Neuron (in vitro differentiated cells): ENCODE data around the gene FAM83E.
A peak's percentile ranks its signal among the peaks of the same experiment; 100 is the strongest.

Source experiments
- H2AFZ ChIP-seq: one replicate; pipeline ENCODE4 v1.6.1; 2013; ENCODE audit warnings: low read depth, mild to moderate bottlenecking, inconsistent platforms, low read length, moderate library complexity
- H3K27me3 ChIP-seq: one replicate; pipeline ENCODE4 v1.6.1; 2013; ENCODE audit warnings: low read length; ENCODE audit not compliant: insufficient read depth
- H3K36me3 ChIP-seq: one replicate; pipeline ENCODE4 v1.6.1; 2013; ENCODE audit warnings: low read length; ENCODE audit not compliant: insufficient read depth
- H3K4me1 ChIP-seq: one replicate; pipeline ENCODE4 v1.6.1; 2013; ENCODE audit warnings: low read length; ENCODE audit not compliant: insufficient read depth
- H3K4me3 ChIP-seq: 2 replicates; pipeline ENCODE4 v1.5.1; 2013; ENCODE audit warnings: mild to moderate bottlenecking, low read length, moderate library complexity
- H3K9me3 ChIP-seq: one replicate; pipeline ENCODE4 v1.6.1; 2013; ENCODE audit warnings: low read length

The FAM83E gene

GRCh38 chr19:48618278-48618915 is 3.5 kb upstream of the FAM83E start:
- Histone ChIP-seq H3K36me3 (peaks cover 30% of the 10 kb centered on the region), H3K27me3 (no peaks in the 10 kb centered on the region), H3K4me3 (peak overlapping the region; percentile 96), H3K9me3 (no peaks in the 10 kb centered on the region), H2AFZ (no peak overlapping the region), H3K4me1 (peaks cover 30% of the 10 kb centered on the region)

DNA sequence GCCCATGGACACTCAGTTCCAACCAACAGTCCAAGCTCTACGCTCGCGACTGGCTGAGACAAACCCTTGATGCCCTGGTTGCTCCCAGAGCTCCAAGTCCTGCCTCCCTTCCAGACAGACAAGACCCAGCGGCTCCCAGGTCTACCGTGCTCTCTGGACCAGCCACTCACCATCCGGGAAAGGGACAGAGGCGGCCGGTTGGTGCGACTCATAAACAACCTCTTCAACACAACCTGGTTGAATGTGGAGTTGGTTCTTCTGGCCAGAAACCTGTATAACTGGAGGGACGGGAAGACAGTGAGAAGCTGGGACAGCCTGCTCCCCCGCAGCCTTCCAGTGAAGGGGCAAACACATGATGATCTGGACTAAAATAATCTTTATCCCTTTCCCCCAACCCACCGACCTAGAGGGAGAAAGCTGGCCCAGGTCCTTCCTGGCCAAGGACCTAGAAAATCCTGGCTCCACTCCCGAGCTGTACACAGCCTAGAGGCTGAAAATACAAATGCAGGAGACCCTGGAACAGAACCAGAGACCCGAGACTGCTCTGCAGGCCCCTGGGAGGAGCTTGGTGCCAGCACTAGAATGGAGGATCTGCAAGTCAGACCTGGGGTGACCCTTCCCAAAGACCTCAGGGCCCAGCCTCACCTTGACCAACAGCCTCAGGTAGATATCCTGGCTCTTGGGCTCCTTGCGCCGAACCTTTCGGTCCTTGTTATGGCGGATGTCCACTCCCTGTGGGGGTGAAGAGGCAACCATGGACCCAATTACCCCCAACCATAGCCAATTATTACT is 2.5 kb upstream of the FAM83E start:
- Histone ChIP-seq H3K4me1 (peaks cover 20% of the 10 kb centered on the region), H2AFZ (no peak overlapping the region), H3K9me3 (no peaks in the 10 kb centered on the region), H3K36me3 (peaks cover 30% of the 10 kb centered on the region), H3K27me3 (no peaks in the 10 kb centered on the region), H3K4me3 (peak overlapping the region; percentile 96)

GRCh38 chr19:48616491-48617056 is 1.7 kb upstream of the FAM83E start:
- H3K36me3 ChIP-seq, result peaks cover 30% of the 10 kb centered on the region
- no peaks in the 10 kb centered on the region for H3K27me3 ChIP-seq
- H3K4me1 ChIP-seq, result peaks cover 19% of the 10 kb centered on the region
- H3K4me3 ChIP-seq, result no peak overlapping the region
- no peak overlapping the region for H2AFZ ChIP-seq
- H3K9me3 ChIP-seq, result no peaks in the 10 kb centered on the region

GRCh38 chr19:48616041-48616436 is 1.2 kb upstream of the FAM83E start:
- H3K27me3 ChIP-seq, result no peaks in the 10 kb centered on the region
- H2AFZ ChIP-seq, result no peak overlapping the region
- peaks cover 19% of the 10 kb centered on the region for H3K4me1 ChIP-seq
- H3K9me3 ChIP-seq, result no peaks in the 10 kb centered on the region
- peaks cover 30% of the 10 kb centered on the region for H3K36me3 ChIP-seq
- H3K4me3 ChIP-seq, result no peak overlapping the region

GRCh38 chr19:48615231-48616040 is 560 bp upstream of the FAM83E start:
- H3K4me3 ChIP-seq, result no peak overlapping the region
- no peaks in the 10 kb centered on the region for H3K27me3 ChIP-seq
- H2AFZ ChIP-seq, result no peak overlapping the region
- H3K4me1 ChIP-seq, result peaks cover 19% of the 10 kb centered on the region
- H3K9me3 ChIP-seq, result no peaks in the 10 kb centered on the region
- H3K36me3 ChIP-seq, result peaks cover 30% of the 10 kb centered on the region

DNA sequence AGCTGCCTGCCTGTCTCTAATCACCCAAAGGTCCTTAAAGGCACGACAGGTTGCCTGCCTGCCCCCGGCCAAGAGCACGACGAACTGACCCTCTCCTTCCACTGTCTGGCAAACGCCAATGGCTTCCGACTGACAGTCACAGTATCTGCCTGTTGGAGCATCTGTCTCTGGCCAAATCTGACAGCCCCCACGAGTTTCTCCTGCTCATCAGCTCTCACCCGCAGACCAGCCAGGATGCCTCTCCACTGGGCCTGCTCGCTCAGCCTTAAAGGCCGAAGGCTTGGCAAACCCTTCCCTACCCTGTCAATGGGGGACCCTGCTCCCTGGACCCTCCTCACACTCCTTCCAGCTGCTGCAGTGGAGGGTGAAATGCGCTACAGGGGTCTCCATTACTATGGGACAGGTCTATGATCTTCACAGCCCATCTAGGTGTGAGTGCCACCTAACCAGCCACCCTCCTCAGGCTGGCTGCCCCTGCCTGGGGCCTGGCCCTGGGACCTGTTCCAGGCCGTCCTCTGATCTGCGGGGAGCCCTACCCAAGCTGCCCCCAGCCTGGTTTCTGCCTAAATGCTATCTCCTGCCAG is 932 bp downstream of the FAM83E start:
- Histone ChIP-seq H3K36me3 (peaks cover 30% of the 10 kb centered on the region), H3K4me3 (no peak overlapping the region), H3K4me1 (peaks cover 19% of the 10 kb centered on the region), H2AFZ (no peak overlapping the region), H3K9me3 (no peaks in the 10 kb centered on the region), H3K27me3 (no peaks in the 10 kb centered on the region)

DNA sequence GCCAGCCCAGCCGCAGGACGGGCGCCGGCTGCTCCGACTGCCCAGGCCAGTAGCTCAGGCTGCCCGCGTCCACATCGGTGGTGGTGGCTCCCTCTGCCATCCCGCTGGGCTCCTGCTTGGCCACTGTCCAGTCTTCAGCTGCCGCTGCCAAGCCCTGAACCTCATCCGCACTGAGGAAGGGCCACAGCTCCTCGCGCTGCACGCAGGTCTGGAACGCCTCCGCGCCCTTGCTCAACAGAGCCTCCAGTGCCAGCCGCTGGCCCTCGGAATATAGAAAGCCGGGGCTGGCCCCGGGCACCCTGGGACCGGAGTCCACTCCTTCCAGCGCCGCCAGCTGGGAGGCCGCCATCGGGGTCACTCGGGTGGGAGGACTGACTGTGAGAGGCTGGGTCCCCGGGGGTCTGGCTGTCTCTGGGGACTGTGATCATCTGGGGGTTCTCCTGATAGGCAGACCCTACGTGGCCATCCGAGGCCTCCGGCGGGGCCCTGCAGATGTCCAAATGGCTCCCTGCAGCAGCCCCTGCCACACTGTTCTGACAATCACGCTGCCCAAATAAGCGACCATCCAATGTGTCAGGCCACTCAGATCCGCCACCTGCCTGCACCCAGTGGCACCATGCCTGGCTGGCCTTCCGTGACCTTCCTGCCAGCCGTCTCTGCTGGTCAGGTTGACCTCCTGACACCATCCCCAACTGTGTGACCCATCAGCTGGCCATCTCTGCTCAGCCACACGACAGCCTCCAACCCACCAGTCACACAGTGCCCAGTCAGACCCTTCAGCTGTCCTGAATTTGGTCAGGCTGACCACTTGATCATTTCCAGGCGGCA is 1.6 kb downstream of the FAM83E start:
- Histone ChIP-seq H3K4me1 (peaks cover 18% of the 10 kb centered on the region), H2AFZ (no peak overlapping the region), H3K4me3 (no peak overlapping the region), H3K36me3 (peaks cover 30% of the 10 kb centered on the region), H3K27me3 (no peaks in the 10 kb centered on the region), H3K9me3 (no peaks in the 10 kb centered on the region)

DNA sequence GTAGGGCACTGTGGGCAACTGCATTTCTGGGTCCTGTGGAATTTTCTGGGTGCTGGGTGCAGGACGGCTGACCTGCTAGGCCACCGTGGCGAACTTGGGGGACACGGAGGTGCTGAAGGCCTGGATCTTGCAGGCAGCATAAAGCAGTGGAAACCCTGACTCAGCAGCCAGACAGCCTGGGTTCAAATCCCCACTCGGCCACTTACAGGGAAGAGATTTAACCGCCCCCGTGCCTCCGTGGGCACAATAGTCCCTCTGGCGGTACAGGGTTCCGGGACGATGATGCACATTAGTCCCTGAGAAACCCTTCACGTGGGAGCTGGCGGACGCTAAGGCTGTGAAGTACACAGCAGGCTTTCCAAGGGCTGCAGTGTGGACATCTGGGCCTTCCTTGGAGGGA is 3.0 kb downstream of the FAM83E start:
- Histone ChIP-seq H3K9me3 (no peaks in the 10 kb centered on the region), H3K4me1 (peaks cover 6% of the 10 kb centered on the region), H3K4me3 (no peak overlapping the region), H3K36me3 (peaks cover 19% of the 10 kb centered on the region), H2AFZ (no peak overlapping the region), H3K27me3 (no peaks in the 10 kb centered on the region)

- no peak overlapping the region for H2AFZ ChIP-seq
Measured at GRCh38 chr19:48609571-48610108, 5.2 kb downstream of the FAM83E start.

GRCh38 chr19:48608798-48609263 is 6.0 kb downstream of the FAM83E start:
- H3K36me3 ChIP-seq, result no peaks in the 10 kb centered on the region
- H2AFZ ChIP-seq, result no peak overlapping the region
- no peaks in the 10 kb centered on the region for H3K9me3 ChIP-seq
- H3K27me3 ChIP-seq, result no peaks in the 10 kb centered on the region
- no peak overlapping the region for H3K4me3 ChIP-seq
- H3K4me1 ChIP-seq, result no peaks in the 10 kb centered on the region

More at GRCh38 chr19:48609571-48610108, 5.2 kb downstream of the FAM83E start:
- no peaks in the 10 kb centered on the region for H3K9me3 ChIP-seq
- H3K4me3 ChIP-seq, result no peak overlapping the region
- H3K36me3 ChIP-seq, result no peaks in the 10 kb centered on the region
- H3K27me3 ChIP-seq, result no peaks in the 10 kb centered on the region
- H3K4me1 ChIP-seq, result no peaks in the 10 kb centered on the region

GRCh38 chr19:48607359-48607755 is 7.5 kb downstream of the FAM83E start:
- no peaks in the 10 kb centered on the region for H3K9me3 ChIP-seq
- H3K27me3 ChIP-seq, result no peaks in the 10 kb centered on the region
- no peak overlapping the region for H3K4me3 ChIP-seq

More at GRCh38 chr19:48607359-48607755, 7.5 kb downstream of the FAM83E start:
- no peaks in the 10 kb centered on the region for H3K4me1 ChIP-seq
- H3K36me3 ChIP-seq, result no peaks in the 10 kb centered on the region
- no peak overlapping the region for H2AFZ ChIP-seq
